Inferior parietal cortex (tissue), 1 donor: Measurements from ENCODE around the gene AQP7.
"Not testable (repeated sequence)": the region's sequence is repeated elsewhere in the genome, so short reads cannot be mapped to it uniquely, and the experiment has no call there.

ENCODE experiments used
- DNase-seq: peaks from one replicate; pipeline ENCODE4 v3.0.0-alpha.2; 2016; ENCODE audit errors: extremely low spot score

AQP7 gene

GRCh38 chr9:33402371-33402770 lies at the start of gene AQP7:
TSS of gene AQP7 (minus strand) at chr9:33402568. CDS start at chr9:33401262, 1,306 bp downstream.
- not testable (repeated sequence) for DNase-seq

GRCh38 chr9:33450621-33451146 lies 48.3 kb upstream of the AQP7 start:
- DNase-seq, result no peak

- no peak for DNase-seq
Observed at GRCh38 chr9:33449715-33450114, 47.3 kb upstream of the AQP7 start.

GRCh38 chr9:33447799-33448553 lies 45.6 kb upstream of the AQP7 start:
- no peak for DNase-seq

- DNase-seq, result peak; percentile 15
Observed at GRCh38 chr9:33446946-33447798, 44.8 kb upstream of the AQP7 start, which contains the start of gene AQP3. TSS of gene AQP3 (minus strand) at chr9:33447593. CDS start at chr9:33447530, 63 bp downstream.

- no peak for DNase-seq
Observed at GRCh38 chr9:33446240-33446945, 44.0 kb upstream of the AQP7 start.

- DNase-seq, result no peak
Observed at GRCh38 chr9:33445389-33446239, 43.2 kb upstream of the AQP7 start.

- DNase-seq, result no peak
Observed at GRCh38 chr9:33443464-33444154, 41.2 kb upstream of the AQP7 start.

GRCh38 chr9:33443047-33443446 lies 40.7 kb upstream of the AQP7 start:
- no peak for DNase-seq

GRCh38 chr9:33442125-33442524 lies 39.8 kb upstream of the AQP7 start:
- DNase-seq, result no peak

- DNase-seq, result no peak
Observed at GRCh38 chr9:33440609-33441008, 38.2 kb upstream of the AQP7 start.

- DNase-seq, result no peak
Observed at GRCh38 chr9:33440204-33440603, 37.8 kb upstream of the AQP7 start.

- DNase-seq, result no peak
Observed at GRCh38 chr9:33439731-33440130, 37.4 kb upstream of the AQP7 start.

GRCh38 chr9:33438926-33439680 lies 36.7 kb upstream of the AQP7 start:
- no peak for DNase-seq

GRCh38 chr9:33437898-33438297 lies 35.5 kb upstream of the AQP7 start:
- no peak for DNase-seq

- DNase-seq, result no peak
Observed at GRCh38 chr9:33437205-33437604, 34.8 kb upstream of the AQP7 start.

GRCh38 chr9:33436445-33436844 lies 34.1 kb upstream of the AQP7 start:
- no peak for DNase-seq

GRCh38 chr9:33435821-33436277 lies 33.5 kb upstream of the AQP7 start:
- DNase-seq, result no peak

- no peak for DNase-seq
Observed at GRCh38 chr9:33434317-33435105, 32.1 kb upstream of the AQP7 start.
